ENCODE measurements around the gene SATB2.

DNA sequence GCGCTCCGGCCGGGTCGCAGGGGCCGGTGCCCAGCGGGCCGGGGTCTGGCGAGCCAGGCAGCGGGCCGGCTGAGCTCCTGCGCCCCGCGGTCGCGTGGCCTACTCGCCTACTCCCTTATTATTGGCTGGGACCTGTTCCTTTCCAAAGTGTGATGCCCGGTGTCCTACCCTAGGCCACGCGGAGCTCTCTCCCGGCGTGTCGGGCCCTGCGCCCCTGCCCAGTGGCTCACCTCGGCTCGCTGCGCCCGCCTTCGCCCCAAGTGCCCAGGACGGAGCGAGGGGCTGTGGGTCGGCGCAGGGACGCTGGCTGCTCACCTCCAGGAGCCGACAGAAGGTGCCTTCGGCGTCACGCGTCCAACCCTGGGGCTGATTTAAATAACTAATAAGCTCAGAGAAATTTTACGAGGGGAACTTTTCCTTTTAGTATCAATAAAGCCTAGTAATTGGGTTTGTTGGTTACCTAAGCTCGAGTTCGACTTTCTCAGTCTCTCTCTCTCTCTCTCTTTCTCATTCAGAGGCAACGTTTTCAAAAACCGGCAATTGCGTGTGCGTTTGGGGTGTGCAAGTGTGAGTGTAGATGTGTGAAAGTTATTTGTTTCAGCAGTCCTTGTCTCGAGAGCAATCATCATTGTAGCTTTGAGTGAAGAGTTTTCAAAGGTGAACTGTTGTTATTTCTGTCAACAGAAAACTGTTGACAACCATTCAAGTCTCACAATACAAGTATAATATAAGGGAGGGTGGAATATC lies 7.0 kb upstream of the SATB2 start:
- TF ChIP-seq, protein P1, sequence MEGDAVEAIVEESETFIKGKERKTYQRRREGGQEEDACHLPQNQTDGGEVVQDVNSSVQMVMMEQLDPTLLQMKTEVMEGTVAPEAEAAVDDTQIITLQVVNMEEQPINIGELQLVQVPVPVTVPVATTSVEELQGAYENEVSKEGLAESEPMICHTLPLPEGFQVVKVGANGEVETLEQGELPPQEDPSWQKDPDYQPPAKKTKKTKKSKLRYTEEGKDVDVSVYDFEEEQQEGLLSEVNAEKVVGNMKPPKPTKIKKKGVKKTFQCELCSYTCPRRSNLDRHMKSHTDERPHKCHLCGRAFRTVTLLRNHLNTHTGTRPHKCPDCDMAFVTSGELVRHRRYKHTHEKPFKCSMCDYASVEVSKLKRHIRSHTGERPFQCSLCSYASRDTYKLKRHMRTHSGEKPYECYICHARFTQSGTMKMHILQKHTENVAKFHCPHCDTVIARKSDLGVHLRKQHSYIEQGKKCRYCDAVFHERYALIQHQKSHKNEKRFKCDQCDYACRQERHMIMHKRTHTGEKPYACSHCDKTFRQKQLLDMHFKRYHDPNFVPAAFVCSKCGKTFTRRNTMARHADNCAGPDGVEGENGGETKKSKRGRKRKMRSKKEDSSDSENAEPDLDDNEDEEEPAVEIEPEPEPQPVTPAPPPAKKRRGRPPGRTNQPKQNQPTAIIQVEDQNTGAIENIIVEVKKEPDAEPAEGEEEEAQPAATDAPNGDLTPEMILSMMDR (IDR thresholded peaks at IDR 0.05): no peak
- TF ChIP-seq POLR2AphosphoS5 (IDR thresholded peaks at IDR 0.05) (no peak), POLR2A (IDR thresholded peaks at IDR 0.05) (no peak)

Data from breast epithelium (tissue), 3 donors.